GM21576 (cell line): ENCODE results near the gene PTPRG.

Experiments used
- ATAC-seq: cut with Tn5 transposase; IDR thresholded peaks from one replicate; pipeline ENCODE4 v1.9.1; 2021; ENCODE audit warnings: mild to moderate bottlenecking, moderate library complexity; ENCODE audit not compliant: unreplicated experiment

Gene PTPRG

GRCh38 chr3:61938878-61939549, 377.6 kb downstream of the PTPRG start:
- ATAC-seq: no peak

GRCh38 chr3:61940236-61940635, 378.9 kb downstream of the PTPRG start:
- ATAC-seq: no peak

- no peak for ATAC-seq
Observed at GRCh38 chr3:61943975-61944374, 382.6 kb downstream of the PTPRG start.

DNA sequence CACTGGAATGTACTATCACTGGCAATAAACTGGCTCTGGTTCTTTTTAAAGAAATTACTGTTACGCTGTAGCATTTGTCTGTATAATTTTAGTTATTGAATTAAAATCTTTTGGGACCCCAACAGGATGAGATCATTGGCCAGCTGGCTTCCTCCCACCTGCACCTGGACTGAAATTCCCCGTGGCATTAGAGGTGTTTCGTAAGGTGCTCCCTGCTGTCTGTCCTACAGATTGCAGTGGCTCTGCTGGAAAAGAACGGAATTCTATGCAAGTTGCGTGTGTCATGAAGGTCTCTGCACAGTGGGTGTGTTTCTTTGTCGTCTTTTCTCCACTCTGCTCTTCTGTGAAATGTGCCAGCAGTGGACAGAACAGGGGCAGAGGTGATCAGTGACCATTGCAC, 383.4 kb downstream of the PTPRG start:
- ATAC-seq: no peak

DNA sequence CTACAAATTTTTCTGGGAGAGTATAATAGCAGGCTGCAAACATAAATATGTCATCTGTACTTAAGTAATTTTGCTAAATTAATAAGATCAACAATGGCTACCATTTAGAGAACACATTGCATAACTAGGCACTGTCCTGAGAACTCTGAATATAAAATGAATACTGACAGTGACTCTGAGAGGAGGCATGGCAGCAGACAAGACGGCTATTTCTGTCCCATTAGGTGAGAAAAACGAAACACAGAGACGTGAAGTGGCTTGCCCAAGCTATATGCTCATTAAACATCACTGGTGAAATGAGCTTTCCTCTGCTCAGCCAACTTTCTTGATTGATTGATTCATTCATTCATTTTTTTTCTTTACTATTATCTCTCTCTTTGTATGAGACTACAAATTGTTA, 384.3 kb downstream of the PTPRG start:
- ATAC-seq: no peak

DNA sequence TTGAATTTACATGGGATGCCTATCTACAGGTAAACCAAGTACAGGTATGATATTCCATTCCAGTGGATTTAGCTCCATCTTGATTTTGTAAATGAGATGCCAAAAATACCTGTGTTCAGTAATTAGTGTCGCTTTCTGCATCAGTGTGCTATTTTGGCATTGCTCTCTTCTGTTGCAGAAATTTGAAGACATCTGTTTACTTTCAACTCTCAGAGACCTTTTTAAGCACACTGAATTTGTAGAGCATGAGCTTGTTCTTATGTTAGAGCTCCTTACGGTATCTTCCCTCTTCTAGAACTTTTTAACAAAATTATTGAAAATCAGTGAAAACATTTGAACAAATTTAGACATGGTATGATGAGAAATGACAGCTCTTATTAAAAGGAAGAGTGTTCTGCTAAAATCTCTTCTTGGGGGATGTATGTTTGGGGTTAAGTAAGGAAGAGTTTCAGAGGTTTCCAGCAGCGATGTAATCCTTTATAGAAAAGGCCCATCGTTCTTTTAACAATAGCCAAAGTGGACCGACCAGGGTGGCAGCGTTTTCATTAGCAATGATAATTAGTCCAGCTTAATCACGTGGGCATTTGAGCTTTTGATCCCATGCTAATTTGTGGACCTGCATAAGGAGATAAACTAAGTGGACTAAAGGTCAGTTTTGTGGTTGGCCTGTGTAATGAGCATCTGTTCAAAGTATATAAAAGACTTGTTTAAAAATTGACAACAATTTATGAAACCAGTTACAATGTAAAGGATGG, 385.4 kb downstream of the PTPRG start:
- ATAC-seq: no peak

GRCh38 chr3:61947456-61947855, 386.1 kb downstream of the PTPRG start:
- ATAC-seq: no peak

DNA sequence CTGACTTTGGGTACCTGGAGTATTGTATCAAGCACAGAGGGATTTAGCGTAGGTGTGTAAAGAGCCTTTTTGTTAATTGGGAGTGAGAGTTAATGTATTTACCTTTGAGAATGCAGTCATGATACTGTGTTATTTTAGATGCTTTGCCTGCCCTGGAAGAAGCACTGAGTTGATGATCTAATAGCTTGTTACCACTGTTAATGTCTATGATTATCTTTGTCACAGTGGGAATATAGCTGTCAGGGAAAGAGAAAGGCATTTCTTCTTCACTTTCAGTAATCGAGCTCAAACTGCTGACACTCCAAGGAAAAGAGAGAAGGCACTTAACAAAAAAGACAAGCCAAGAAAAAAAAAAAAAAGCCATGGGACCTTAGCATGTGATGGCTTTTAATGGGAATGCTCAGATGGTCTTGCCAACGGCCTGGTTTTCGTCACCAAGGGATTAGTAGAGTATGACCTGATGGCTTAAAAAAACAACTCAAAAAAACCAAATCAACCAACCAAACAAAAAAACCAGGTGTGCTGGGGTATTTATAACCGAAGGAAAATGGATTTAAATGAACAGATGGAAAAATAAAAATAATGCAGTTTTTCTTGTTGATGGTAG, 387.4 kb downstream of the PTPRG start:
- no peak for ATAC-seq

GRCh38 chr3:61954097-61954540, 392.7 kb downstream of the PTPRG start:
- no peak for ATAC-seq

- no peak for ATAC-seq
Observed at GRCh38 chr3:61955483-61955882, 394.1 kb downstream of the PTPRG start.

GRCh38 chr3:61956236-61956635, 394.9 kb downstream of the PTPRG start:
- no peak for ATAC-seq

DNA sequence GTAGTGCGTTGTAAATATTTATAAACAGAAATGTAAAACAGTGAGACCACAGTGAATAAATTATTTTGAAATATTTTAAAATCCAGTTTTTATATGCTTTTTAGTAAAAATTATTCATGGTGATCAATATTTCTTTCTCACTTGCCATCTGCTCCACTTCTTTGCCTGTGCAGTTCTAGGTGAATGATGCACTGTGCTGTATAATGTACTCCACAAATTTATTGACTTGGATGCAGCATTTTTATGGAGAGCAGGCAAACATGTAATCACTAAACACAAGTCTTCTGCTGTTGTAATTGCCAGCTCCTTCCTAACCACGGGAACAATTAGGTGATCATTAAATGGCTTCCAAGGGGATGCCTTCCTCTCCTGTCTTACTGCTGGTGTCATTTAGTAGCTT, 395.9 kb downstream of the PTPRG start:
- ATAC-seq: no peak

DNA sequence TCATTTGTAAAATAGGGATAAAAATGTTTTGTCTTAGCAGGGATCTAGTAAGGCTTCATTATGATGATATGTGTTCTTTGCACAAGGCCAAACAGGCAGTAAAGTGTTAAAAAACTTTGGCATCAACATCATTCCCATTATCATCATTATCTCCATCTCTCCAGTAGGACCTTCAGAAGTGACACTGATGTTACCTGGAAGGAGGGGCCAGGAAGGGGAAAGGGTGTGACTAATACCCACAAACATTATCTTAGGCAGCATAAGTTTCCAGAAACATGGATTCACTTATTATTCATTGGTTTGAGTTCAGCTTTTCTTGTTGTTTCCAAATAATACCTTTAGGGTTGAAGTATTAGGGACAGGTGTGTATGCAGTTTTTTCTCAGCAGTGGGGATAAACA, 399.6 kb downstream of the PTPRG start:
- ATAC-seq: no peak

GRCh38 chr3:61961900-61962299, 400.5 kb downstream of the PTPRG start:
- ATAC-seq: no peak

- ATAC-seq: no peak
Observed at GRCh38 chr3:61964566-61964965, 403.2 kb downstream of the PTPRG start.

GRCh38 chr3:61965770-61966131, 404.4 kb downstream of the PTPRG start:
- ATAC-seq: no peak

GRCh38 chr3:61966200-61966599, 404.8 kb downstream of the PTPRG start:
- no peak for ATAC-seq

DNA sequence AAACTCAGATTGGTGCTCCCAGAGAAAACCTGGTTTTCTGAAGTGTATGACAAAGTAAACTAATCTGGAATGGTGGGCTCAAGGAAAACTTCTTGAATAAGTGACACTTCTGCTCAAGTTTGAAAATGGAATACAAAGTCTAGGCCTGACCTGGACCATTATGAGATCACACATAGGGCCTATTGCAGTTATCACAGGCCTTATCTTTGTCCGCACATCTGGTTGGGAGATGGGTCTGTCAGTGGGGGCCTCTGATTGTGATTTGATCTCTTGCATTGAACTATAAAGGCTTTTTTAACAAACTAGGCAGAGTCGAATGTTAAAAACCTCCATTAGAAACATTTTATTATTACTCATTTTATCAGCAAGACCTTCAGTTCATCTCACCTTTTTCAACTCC, 405.6 kb downstream of the PTPRG start:
- ATAC-seq: no peak

GRCh38 chr3:61967937-61968336, 406.6 kb downstream of the PTPRG start:
- no peak for ATAC-seq

- no peak for ATAC-seq
Observed at GRCh38 chr3:61974662-61975061, 413.3 kb downstream of the PTPRG start.

- ATAC-seq: no peak
Observed at GRCh38 chr3:61975199-61975598, 413.8 kb downstream of the PTPRG start.

GRCh38 chr3:61975936-61976335, 414.6 kb downstream of the PTPRG start:
- ATAC-seq: no peak
